Natural killer cell (primary cell): ENCODE measurements around the gene SMAD4. TPM values are rescaled to one million over a fixed set of nuclear protein-coding genes. Genes with fewer than 3 reads are reported as not detected.
A peak's percentile ranks its signal among the peaks of the same experiment; 100 is the strongest.

Experiments
- ATAC-seq, 3 donors: fragments of 150-1000 bp in 2 of 3; fragments of 200-7000 bp in 1 of 3; cut with Tn5 transposase; 1 replicate in 1 of 3; 2 replicates in 2 of 3; pipeline ENCODE4 v1.10.0; 2021; ENCODE audit warnings: mild to moderate bottlenecking in 2 of 3, moderate library complexity in 2 of 3
- DNase-seq, 2 donors: peaks; one replicate each; pipeline versions ENCODE4 v3.0.0 to v3.0.0-alpha.2; 2013 to 2021; ENCODE audit warnings: mixed read lengths in 1 of 2
- H3K27ac ChIP-seq: one replicate; pipeline ENCODE4 v1.5.1; 2013; ENCODE audit warnings: mild to moderate bottlenecking, low read length
- H3K27me3 ChIP-seq: one replicate; pipeline ENCODE4 v1.6.1; 2013; ENCODE audit warnings: low read length; ENCODE audit not compliant: control insufficient read depth, insufficient read depth
- H3K36me3 ChIP-seq: one replicate; pipeline ENCODE4 v1.6.1; 2013; ENCODE audit warnings: low read length; ENCODE audit not compliant: control insufficient read depth, insufficient read depth
- H3K4me1 ChIP-seq: one replicate; pipeline ENCODE4 v1.6.1; 2013; ENCODE audit warnings: low read length; ENCODE audit not compliant: control insufficient read depth, insufficient read depth
- H3K4me3 ChIP-seq: one replicate; pipeline ENCODE4 v1.5.1; 2013; ENCODE audit warnings: low read length
- H3K9me3 ChIP-seq: one replicate; pipeline ENCODE4 v1.6.1; 2013; ENCODE audit warnings: low read length; ENCODE audit not compliant: control insufficient read depth, insufficient read depth
- H3K27ac Mint-ChIP-seq, 2 donors: one replicate each; pipeline ENCODE4 v1.8.0; 2022; ENCODE audit warnings: mild to moderate bottlenecking in 2 of 2, mixed read lengths in 2 of 2, moderate library complexity in 1 of 2
- H3K27me3 Mint-ChIP-seq, 2 donors: one replicate each; pipeline ENCODE4 v1.8.0; 2022; ENCODE audit warnings: low read depth in 2 of 2, mixed read lengths in 2 of 2
- H3K36me3 Mint-ChIP-seq: one replicate; pipeline ENCODE4 v1.8.0; 2022; ENCODE audit warnings: mixed read lengths
- H3K4me1 Mint-ChIP-seq, 2 donors: one replicate each; pipeline ENCODE4 v1.8.0; 2022; ENCODE audit warnings: mixed read lengths in 2 of 2
- H3K4me3 Mint-ChIP-seq: one replicate; pipeline ENCODE4 v1.8.0; 2022; ENCODE audit warnings: mild to moderate bottlenecking, moderate library complexity, mixed read lengths
- H3K9me3 Mint-ChIP-seq, 2 donors: one replicate each; pipeline ENCODE4 v1.8.0; 2022; ENCODE audit warnings: mixed read lengths in 2 of 2
- CTCF ChIP-seq: fragments of 200-600 bp; IDR thresholded peaks from one replicate; pipeline ENCODE4 v1.8.0; 2022; ENCODE audit warnings: antibody characterized with exemption
- WGBS: methylation state at CpG from one replicate; pipeline ENCODE4 v1.1.7; 2013; ENCODE audit warnings: missing lambda C conversion rate; ENCODE audit not compliant: insufficient coverage; 5-methylcytosine and 5-hydroxymethylcytosine counted together
- intact Hi-C: fragments of 100-400 bp; cut with micrococcal nuclease; formaldehyde crosslinking; loops from one replicate; pipeline ENCODE4 v1.14.2; 2022
- total RNA-seq, 4 donors: library from RNA; stranded (reverse); fragments of 120-200 nt in 1 of 4; gene quantifications; one replicate each; pipeline versions ENCODE4 v1.2.3 to v1.2.4, GENCODE V29; 2013 to 2022

The SMAD4 gene
- total RNA-seq, 3 donors from 2014 or later (not counting 1 experiment from before 2014, with no cell fraction given): 63.4 to 92.7 (median 73.8) TPM

- H3K9me3 ChIP-seq: no peaks in the 10 kb centered on the region
- no peaks in the 10 kb centered on the region for H3K27me3 Mint-ChIP-seq
- H3K27me3 ChIP-seq: no peaks in the 10 kb centered on the region
- no peak for DNase-seq
- no peaks in the 10 kb centered on the region for H3K9me3 Mint-ChIP-seq
- peak overlapping the region in 1 of 2 donors; percentile 76 for H3K27ac Mint-ChIP-seq
- no peak overlapping the region for H3K27ac ChIP-seq
- intact Hi-C loops: loop anchor here (10.0 kb wide), 1 partner anchor 1188 kb away; no protein-coding TSS in a partner anchor
- no peak overlapping the region for H3K4me3 ChIP-seq
- H3K4me3 Mint-ChIP-seq: peak overlapping the region; percentile 31
- no peak for TF ChIP-seq CTCF
- no peaks in the 10 kb centered on the region for H3K36me3 ChIP-seq
- H3K4me1 Mint-ChIP-seq: peaks cover 17 to 27% of the 10 kb centered on the region in 2 donors
- H3K4me1 ChIP-seq: peaks cover 27% of the 10 kb centered on the region
- 28% methylated on average over 6 of the region's 6 CpGs for WGBS
- ATAC-seq: peak; percentile 18 to 27 (median 19)
- H3K36me3 Mint-ChIP-seq: no peaks in the 10 kb centered on the region
These were observed 77.1 kb downstream of the SMAD4 start for GRCh38 chr18:51107082-51107481.

GRCh38 chr18:51107598-51108305 is 77.7 kb downstream of the SMAD4 start:
- peaks cover 27% of the 10 kb centered on the region for H3K4me1 ChIP-seq
- intact Hi-C loops: loop anchor here (10.0 kb wide), 1 partner anchor 1187 kb away; no protein-coding TSS in a partner anchor
- no peak overlapping the region for H3K4me3 ChIP-seq
- no peaks in the 10 kb centered on the region for H3K9me3 Mint-ChIP-seq
- TF ChIP-seq CTCF: no peak
- DNase-seq: no peak
- no peaks in the 10 kb centered on the region for H3K36me3 ChIP-seq
- peak overlapping the region in 1 of 2 donors; percentile 76 for H3K27ac Mint-ChIP-seq
- WGBS: 93% methylated on average over 7 of the region's 9 CpGs
- H3K27me3 Mint-ChIP-seq: no peaks in the 10 kb centered on the region
- H3K27ac ChIP-seq: no peak overlapping the region
- peak; percentile 9 to 31 (median 21) for ATAC-seq
- H3K36me3 Mint-ChIP-seq: no peaks in the 10 kb centered on the region
- H3K9me3 ChIP-seq: no peaks in the 10 kb centered on the region
- peaks cover 17 to 27% of the 10 kb centered on the region in 2 donors for H3K4me1 Mint-ChIP-seq
- no peak overlapping the region for H3K4me3 Mint-ChIP-seq
- no peaks in the 10 kb centered on the region for H3K27me3 ChIP-seq

- Mint-ChIP-seq H3K27ac (no peak overlapping the region), H3K4me3 (no peak overlapping the region), H3K4me1 (peaks cover 17 to 27% of the 10 kb centered on the region in 2 donors), H3K36me3 (no peaks in the 10 kb centered on the region), H3K9me3 (no peaks in the 10 kb centered on the region), H3K27me3 (no peaks in the 10 kb centered on the region)
- Histone ChIP-seq H3K4me1 (peaks cover 27% of the 10 kb centered on the region), H3K27ac (no peak overlapping the region), H3K36me3 (no peaks in the 10 kb centered on the region), H3K27me3 (no peaks in the 10 kb centered on the region), H3K4me3 (no peak overlapping the region), H3K9me3 (no peaks in the 10 kb centered on the region)
- no peak for TF ChIP-seq CTCF
- DNase-seq (no peak), ATAC-seq (peak in 1 of 3 donors; percentile 21)
- 52% methylated on average over 5 of the region's 5 CpGs for WGBS
- intact Hi-C loops: loop anchor here (10.0 kb wide), 1 partner anchor 1186 kb away; no protein-coding TSS in a partner anchor
These were observed 78.3 kb downstream of the SMAD4 start for GRCh38 chr18:51108330-51108729.
